GM19324 (cell line): Measurements from ENCODE around the gene PNRC2.
"Not testable (repeated sequence)": the region's sequence is repeated elsewhere in the genome, so short reads cannot be mapped to it uniquely, and the experiment has no call there.

Experiments used
- ATAC-seq: cut with Tn5 transposase; IDR thresholded peaks from one replicate; pipeline ENCODE4 v1.9.1; 2021; ENCODE audit warnings: mild to moderate bottlenecking, moderate library complexity; ENCODE audit not compliant: unreplicated experiment, low FRiP score

Gene PNRC2

DNA sequence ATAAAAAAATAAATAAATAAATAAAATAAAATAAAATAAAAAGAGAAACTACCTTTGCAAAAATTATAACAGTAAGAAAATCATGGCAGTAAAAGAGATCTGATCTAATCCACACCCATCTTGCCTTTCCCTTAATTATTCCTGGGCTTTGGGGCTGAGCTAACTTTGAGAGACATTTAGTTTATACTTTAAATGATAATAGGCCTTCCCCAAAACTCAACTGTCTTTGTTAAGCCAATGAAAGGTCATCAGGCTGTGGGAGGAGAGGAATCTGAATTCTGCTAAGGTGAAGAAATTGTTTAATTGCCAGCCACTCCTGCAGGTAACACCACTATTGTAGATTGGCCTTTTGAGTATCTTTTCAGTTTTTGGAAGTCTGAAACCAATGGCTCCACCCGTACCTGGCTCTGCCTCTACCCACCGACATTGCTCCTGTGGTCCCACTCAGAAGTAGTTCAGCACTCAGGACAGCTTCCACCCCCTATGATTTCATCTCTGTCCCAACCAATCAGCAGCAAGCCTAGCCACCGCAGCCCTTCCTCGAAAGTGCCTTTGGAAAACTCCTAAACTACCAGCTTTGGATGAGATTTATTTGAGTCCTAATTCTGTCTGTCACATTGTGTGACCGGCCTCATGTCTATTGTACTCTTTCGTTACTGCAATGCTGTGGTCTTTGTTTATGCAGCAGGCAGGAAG, 23.0 kb upstream of the PNRC2 start:
- ATAC-seq, result no peak

DNA sequence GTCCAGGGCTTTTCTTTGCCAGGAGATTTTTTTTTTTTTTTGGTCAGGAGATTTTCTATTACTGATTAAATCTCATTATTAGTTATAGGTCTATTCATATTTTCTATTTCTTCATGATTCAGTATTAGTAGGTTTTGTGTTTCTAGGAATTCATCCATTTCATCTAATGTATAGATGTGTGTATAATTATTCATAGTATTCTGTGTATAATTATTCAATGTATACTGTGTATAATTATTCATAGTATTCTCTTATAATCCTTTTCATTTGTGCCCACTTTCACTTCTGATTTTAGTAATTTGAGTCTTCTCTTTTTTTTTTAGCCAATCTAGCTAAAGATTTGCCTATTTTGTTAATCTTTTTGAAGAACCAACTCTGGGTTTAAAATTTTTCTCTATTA, 12.3 kb upstream of the PNRC2 start:
- ATAC-seq, result no peak

DNA sequence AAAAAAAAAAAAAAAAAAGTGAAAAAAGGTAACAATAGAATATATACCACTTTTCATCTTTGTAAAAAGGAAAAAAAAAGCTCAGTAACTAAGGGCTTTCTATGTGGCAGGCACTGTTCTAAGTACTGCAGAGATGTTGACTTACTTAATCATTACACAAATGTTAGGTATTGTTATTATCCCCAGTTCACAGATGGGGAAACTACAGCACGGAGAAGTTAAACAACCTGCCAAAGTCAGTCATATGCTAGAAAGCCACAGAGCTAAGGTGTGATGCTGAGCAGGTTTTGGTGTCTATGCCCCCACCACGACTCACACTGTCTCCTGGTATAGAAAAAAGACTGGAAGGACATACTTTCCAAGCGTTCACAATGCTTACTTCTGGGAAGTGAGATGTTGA, 6.6 kb upstream of the PNRC2 start:
- ATAC-seq, result no peak

DNA sequence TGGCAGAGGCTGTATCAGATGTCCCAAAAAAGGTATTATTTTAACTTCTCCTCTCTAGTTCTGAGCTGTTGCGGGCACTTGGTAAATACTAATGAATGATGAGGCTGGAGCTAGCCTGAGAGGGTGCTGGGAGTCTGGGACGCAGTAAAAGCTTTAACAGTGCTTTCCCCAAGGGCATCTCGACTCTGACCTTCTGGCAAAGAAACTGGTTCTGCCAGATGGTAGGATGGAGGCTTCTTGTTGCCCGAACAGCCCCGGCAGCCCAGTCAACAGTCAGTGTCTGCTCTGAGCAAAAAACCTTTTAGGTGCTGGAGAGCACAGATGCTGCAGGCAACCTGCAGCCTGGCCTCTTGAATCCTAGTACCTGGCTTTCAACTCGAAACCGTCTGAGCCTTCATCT, 2.5 kb upstream of the PNRC2 start:
- no peak for ATAC-seq

DNA sequence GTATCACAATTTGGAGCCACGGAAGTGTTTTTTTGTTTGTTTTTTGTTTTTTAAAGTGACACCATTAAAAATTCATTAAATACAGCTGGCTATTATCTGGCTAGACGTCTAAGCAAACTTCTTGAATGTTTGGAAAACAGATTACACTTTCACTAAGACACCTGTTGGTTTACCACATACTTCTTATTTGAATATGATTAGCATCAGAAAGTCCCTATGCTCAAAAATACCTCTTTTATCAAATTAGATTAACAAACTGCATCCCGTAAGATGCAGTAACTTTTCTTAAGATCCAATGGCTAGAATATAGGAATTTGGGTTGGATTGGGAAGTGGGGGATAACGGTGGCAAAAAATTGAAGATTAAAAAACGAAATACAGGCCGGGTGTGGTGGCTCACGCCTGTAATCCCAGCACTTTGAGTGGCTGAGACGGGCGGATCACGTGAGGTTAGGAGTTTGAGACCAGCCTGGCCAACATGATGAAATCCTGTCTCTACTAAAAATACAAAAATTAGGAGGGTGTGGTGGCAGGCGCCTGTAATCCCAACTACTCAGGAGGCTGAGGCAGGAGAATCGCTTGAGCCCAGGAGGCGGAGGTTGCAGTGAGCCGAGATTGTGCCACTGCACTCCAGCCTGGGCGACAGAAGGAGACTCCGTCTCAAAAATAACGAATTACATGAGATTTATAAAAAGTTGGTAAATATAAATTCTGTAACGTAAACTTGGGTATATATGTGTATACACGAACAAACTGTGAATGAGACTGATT, 1.4 kb upstream of the PNRC2 start:
- not testable (repeated sequence) for ATAC-seq

DNA sequence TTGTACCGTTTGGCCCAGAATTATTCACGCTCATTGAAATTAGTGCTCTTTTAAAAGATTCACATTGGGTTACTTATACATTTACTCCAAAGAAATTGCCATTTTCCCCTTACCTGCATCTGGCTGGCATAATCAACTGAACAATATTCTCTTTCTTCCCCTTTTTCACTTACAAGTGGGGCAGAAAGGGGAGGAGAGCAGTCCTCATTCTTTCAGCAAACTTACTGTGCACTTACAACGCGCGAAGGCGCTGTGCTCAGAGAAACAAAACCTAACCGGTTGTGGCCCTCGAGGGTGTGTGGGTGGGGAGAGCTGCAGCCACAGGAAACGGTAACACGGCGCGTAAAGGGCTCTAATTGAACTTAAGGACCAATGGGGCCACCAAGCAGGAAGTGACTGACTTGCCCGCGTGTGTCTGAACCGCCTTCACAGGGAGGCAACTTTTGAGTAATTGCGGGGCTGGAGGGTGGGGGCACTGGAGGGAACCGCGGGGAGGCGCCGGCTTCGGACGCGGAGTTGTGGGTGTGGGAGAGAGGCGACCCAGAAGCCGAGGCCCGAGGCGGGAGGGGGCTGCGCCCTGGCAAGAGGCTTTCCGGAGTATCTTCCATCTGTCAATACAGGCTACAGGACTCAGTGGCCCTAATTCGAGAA, 693 bp upstream of the PNRC2 start:
- peak; percentile 62 for ATAC-seq

DNA sequence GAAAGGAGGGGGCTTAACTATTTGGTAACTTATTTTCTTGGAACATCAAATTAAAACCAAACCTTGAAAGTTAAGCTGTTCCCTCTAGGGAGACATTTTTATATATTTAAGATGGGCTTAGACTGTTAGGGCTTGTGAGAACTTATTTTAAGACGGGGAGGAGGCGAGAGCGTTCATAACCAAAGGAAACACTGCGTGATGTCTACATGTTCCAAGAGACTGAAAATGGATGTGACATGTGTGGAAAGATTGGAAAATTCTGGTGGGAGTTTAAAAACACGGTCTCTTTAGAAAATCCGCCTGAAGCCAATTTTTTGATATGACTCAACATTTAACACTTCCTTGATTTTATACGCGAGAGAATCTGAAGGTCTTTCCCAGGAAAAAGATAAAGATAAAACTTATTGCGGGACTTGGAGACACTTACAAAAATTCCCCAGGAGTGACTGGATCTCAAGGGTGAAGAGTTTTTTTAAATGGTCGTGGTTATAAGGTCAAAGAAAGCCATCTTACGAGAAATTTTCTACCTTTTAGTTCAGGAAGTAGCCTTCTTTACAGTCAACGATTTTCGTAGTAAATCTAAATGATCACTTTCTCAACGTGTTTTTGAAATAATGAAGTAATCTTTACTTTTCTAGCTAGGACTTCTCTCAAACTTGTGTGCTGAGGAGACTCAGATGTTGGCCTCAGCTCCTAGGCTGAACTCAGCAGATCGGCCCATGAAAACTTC, 828 bp downstream of the PNRC2 start:
- no peak for ATAC-seq

DNA sequence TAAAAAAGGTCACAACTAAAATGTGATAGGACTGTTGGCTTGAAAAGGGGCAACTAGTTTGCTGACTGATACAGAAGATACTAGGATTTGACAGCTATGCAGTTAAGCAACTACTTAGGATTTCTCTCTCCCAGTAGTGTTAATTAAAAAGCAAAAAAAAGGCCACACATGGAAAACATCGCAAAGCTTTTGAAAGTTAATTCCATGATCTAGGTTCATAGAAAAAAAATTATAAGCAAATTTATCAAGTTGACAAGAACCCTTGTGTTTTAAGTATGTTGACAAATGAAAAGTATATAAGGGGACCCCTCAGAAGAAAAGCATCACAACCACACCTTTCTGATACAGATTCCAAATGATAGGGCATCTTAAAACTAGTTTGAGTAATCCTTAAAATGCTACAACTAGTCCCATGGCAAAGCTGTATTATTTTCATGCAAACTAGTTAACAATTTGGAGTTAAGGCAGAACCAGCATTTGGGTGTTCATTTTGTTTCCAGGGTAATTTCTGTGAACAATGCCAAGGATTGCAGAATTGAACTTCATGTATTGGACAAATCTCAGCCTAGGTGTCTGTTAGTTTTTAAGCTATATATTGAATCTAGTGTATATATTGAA, 4.1 kb downstream of the PNRC2 start:
- ATAC-seq, result no peak

DNA sequence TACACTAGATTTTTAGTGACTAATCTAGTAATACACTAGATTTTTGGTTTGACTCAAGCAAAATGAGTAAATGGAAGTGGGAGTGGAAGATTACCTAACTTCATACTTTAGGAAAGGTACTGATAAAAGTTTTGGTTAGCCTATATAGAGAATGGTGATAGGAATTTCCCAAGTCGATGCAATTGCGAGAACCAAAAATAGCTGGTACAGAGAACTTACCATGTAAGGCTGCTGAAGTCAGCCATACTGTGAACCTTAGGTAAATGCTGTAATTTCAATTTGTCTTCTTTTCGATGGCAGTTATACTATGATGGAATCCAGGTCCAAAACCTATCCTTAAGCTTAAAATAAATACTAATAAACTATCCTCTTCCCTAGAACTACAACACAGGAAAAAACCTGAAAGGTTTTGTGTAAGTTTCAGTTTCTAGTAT, 4.6 kb downstream of the PNRC2 start:
- ATAC-seq, result no peak

DNA sequence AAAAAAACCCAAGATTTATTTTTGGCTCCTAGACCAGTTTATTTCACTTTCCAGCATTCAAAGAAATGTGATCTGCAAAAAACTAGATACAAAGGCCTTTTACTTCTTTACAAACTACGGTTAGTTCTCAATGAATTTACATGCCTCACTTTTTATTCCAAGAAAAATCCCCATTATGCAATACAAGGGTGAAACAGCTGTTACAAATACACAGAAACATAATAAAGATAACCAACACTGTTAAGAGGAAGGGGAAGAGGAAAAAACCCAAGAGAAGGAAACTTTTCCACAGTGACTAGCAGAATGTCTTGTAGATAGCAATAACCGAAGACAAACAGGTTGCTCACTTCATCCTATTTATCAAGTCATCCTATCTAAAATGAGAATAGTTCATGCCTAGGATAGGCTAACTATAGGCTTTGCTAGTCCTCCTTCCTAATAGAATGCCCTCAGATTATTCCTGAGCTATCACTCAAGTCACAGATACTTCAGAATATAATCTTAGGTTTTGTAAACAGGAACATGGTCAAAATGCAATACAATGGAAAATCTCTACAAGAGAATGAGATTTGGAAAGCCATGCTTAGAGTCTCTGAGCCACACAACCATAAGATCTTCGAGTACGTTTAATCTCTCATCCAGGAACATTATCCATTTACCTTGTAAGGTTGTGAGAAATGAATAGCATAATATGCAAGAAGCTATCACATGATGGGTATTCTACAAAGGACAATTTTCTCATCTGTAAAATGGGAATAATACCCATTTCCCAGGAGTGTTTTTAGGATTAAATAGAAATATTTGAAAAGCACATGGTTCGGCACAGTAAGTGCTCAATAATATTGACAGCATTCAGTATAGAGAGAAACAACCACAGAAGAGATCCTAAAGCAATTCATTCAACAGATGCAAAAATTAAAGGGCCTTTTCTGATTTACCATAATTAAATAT, 5.4 kb downstream of the PNRC2 start:
- ATAC-seq, result no peak

DNA sequence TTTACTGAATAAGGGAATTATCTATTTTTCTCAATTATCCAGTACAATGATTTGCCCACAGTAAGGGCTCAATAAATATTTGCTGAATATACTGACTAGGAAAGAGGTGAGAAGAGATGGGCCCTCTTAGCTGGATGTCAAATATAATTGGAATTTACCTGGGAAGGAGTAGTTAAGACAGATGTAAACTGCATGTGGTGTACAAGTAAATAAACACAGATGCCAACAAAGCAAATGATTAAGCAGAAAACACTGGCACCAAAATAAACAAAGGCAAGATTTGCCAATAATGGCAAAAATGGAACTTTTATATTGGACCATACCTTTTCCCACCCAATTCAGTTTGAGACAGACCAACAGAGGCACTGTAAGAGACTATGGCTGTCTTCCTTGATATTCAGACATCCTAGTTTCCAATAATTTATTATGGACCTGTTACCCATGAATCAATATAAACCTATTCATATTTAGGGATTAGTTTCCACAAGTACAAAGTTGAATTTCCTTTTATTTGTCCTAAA, 7.4 kb downstream of the PNRC2 start:
- no peak for ATAC-seq

DNA sequence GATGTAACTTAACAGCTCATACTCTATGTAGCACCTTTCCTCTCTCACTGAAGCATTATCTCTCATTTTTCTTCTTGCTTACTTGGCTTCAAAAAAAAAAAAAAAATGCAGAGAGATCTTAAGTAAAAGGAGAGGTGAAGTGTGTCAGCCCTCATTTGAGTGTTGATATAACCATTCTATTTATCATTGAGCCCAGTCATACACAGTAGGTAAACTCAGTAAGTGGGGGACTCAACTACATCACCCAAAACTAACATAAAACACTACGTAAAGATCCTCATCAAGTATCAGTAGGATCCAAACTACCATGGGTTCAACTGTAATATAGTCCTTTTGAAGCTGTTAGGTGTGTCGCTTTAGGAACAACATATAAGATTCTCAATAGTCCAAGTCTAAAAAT, 8.2 kb downstream of the PNRC2 start:
- ATAC-seq, result no peak

DNA sequence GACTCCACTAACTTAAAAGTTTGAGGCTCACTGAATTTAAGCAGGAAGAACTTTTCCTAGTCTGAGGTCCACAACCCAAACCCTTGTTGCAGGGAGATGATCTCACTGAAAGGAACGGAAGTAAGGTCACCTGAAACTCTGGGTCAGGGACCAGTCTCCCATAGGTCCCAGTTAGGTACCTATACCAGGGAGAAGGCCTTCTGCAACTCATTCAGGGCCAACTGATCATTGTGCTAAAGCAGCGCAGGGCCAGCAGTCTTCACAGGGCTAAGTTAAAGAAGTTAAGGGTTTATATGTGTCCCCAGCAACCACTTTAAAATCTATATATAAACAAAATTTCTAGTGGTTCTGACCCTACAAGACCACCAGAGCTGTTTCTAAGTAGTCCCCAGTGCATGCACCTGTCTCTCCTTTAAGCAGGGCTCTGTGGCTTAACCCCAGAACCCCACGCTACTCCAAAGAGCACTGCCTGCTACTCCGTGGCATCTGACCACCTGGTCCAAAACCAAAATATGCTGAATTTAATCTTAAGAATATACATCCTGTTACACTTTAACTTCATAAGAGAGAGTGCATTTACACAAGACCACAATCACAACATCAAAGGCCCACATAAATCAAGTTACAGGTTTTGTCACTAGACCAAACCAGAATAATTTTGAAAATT, 17.7 kb downstream of the PNRC2 start:
- ATAC-seq, result no peak

DNA sequence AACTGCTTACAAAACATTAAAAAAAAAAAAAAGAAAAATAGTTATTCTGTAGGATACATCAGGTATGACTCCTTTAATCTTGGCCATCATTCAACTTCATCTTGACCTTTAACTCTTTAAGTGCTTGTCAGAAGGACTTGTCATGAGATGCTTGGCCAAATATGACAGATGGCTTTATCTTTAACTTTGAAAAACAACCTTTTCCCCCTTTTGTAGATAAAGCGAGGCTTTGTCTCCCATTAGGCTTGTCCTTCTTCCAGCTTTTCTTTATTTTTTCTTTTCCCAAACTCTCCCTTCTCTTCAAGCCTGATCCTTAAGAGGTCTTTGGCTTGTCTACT, 18.2 kb downstream of the PNRC2 start:
- no peak for ATAC-seq

DNA sequence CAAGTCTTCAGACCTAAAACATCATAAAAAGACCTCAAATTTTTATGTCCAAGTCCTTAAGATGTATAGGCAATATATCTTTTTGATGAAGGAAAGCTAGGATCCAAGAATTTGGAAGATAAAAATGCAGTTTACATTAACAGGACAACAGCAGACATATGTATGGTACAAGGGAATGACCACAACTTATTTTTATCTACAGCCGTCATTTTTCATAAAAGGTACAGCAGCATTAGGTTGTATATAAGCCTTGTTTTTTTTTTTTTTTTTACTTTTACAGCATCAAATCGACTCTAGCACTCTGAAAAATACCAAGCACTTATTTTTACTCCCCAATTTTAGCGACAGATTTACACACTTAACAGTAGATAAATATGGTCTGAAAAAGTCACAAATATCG, 19.2 kb downstream of the PNRC2 start:
- no peak for ATAC-seq

DNA sequence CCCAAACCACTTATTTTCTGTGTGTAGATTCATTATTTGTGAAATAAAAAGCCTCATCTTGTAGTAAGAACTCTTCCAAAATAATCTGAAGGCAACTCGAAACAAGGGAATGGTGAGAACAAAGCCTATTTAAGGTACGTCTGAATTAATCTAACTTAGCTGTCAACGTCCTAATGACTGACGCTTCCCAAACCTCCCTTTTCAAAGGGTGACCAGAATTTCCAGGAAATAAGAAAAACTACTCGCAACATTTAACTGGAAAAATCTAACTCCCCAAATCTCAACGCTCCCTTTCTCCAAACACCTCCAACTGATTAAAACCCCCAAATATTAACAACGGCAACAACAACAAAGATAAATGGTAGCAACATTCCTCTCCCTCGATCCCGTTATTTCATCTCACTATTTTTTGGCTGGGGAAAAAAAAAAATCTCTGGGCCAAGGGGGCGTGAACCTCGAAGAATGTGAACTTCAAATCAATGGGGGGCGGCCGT, 19.8 kb downstream of the PNRC2 start:
- ATAC-seq, result no peak

DNA sequence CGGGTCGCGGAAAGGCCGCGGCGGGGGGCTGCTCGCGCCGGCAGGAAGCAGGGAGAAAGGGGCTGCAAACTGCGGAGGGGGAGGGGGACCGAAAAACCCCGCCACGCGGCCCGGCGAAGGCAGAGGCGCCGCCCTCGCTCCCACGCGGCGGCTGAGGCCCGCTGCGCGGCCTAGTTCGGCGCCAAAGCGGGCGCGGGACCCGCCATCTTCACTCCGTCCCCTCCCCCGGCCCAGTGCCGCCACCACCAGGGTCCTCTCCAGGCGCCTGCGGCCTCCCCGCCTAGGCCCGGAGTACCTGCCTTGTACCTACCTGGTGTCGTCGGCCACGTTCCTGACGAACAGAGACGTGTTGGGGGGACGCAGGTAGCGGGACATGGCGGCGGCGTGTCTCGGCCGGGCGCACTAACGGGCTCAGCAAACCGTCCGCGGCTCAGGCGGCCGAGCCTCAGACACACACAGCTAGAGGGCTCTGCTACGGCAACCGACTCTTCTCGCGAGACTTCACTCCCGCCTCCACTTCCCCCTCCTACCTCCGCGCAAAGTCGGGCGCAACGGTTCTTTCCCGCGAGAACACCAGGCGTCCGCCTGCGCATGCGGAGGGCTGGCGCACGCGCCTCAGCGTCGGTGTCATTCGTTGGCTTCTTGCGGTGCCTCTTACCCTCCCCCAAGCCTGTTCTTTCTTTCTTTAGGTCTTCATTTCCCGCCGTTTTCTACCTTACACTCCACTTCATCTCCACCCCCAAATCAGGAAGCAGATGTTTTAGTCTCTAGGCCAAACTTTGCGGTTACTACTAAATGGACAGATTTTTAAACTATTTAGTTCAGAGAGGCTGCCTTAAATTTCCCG, 20.5 kb downstream of the PNRC2 start, which contains the start of gene SRSF10:
TSS of gene SRSF10 (minus strand) at position 447 of the 847 bp plus-strand sequence. CDS start at position 375, 72 bp downstream.
- peak; percentile 92 for ATAC-seq

DNA sequence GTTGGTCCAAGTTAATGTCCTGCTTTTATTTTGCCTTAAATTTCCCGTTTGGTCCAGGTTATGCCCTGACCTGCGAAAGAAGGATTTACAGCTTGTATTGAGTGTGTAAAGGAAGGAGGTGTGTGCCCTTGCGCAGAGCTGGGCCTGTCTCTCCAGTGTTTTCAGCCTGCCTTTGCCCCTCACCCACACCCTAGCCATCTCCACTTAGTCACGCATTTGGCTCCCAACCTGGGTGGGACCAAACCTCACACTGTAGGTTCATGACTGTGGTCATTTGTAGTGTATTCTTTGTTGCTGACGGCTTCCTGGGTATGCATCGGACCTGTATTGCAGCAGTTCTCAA, 21.1 kb downstream of the PNRC2 start:
- ATAC-seq, result no peak
